OCI-LY1 (cell line): ENCODE data around the gene SLC25A45.
A peak's percentile ranks its signal among the peaks of the same experiment; 100 is the strongest.

Source experiments
- H2AFZ ChIP-seq: fragments of 200-600 bp; sonication (generic), shearing (Covaris generic); 2 replicates; pipeline ENCODE4 v1.6.0; 2014; ENCODE audit warnings: antibody characterized with exemption, mild to moderate bottlenecking, low read length
- H3F3A ChIP-seq: fragments of 200-600 bp; sonication (generic), shearing (Covaris generic); 2 replicates; pipeline ENCODE4 v1.6.0; 2014; ENCODE audit warnings: mild to moderate bottlenecking, antibody characterized with exemption, low read length, moderate library complexity; ENCODE audit not compliant: insufficient read depth
- H3K27ac ChIP-seq: fragments of 200-600 bp; sonication (generic); 2 replicates; pipeline ENCODE4 v1.5.1; 2014; ENCODE audit warnings: low read length, mixed run types, mild to moderate bottlenecking, low read depth; ENCODE audit not compliant: poor library complexity, severe bottlenecking
- H3K27me3 ChIP-seq: fragments of 200-600 bp; sonication (generic); 2 replicates; pipeline ENCODE4 v1.6.0; 2014; ENCODE audit warnings: antibody characterized with exemption, mild to moderate bottlenecking, low read length, moderate library complexity; ENCODE audit not compliant: insufficient read depth
- H3K36me3 ChIP-seq: fragments of 200-600 bp; sonication (generic); 2 replicates; pipeline ENCODE4 v1.6.1; 2014; ENCODE audit warnings: mild to moderate bottlenecking, antibody characterized with exemption, low read length, moderate library complexity, mixed read lengths; ENCODE audit not compliant: insufficient read depth
- H3K4me1 ChIP-seq: fragments of 200-600 bp; sonication (generic); 2 replicates; pipeline ENCODE4 v1.5.1; 2014; ENCODE audit warnings: mild to moderate bottlenecking, low read length, moderate library complexity; ENCODE audit not compliant: insufficient read depth, severe bottlenecking
- H3K4me2 ChIP-seq: fragments of 200-600 bp; sonication (generic), shearing (Covaris generic); 2 replicates; pipeline ENCODE4 v1.6.1; 2014; ENCODE audit warnings: low read length
- H3K4me3 ChIP-seq: fragments of 200-600 bp; sonication (generic); 2 replicates; pipeline ENCODE4 v1.5.1; 2014; ENCODE audit warnings: low read length, low read depth, mild to moderate bottlenecking, mixed read lengths; ENCODE audit not compliant: poor library complexity, severe bottlenecking
- H3K79me2 ChIP-seq: fragments of 200-600 bp; shearing (Covaris generic); 2 replicates; pipeline ENCODE4 v1.6.1; 2016; ENCODE audit warnings: mixed run types, low read length, mixed read lengths; ENCODE audit not compliant: insufficient read depth
- H3K9ac ChIP-seq: fragments of 200-600 bp; sonication (generic), shearing (Covaris generic); 2 replicates; pipeline ENCODE4 v1.6.1; 2014; ENCODE audit warnings: mild to moderate bottlenecking, low read length, mixed read lengths
- H3K9me2 ChIP-seq: fragments of 200-600 bp; sonication (generic), shearing (Covaris generic); 2 replicates; pipeline ENCODE4 v1.6.1; 2014; ENCODE audit warnings: low read depth, mild to moderate bottlenecking, low read length, mixed read lengths
- H3K9me3 ChIP-seq: fragments of 200-600 bp; shearing (Covaris generic); 2 replicates; pipeline ENCODE4 v1.6.1; 2014; ENCODE audit warnings: low read length, mixed read lengths
- H4K20me1 ChIP-seq: fragments of 200-600 bp; sonication (generic), shearing (Covaris generic); 2 replicates; pipeline ENCODE4 v1.6.0; 2016; ENCODE audit warnings: mild to moderate bottlenecking, low read length; ENCODE audit not compliant: insufficient read depth
- EZH2 ChIP-seq: fragments of 200-600 bp; sonication (generic), shearing (Covaris generic); IDR thresholded peaks from 2 replicates; pipeline ENCODE4 v1.8.0; 2017; ENCODE audit warnings: borderline replicate concordance, mixed run types, mild to moderate bottlenecking, antibody characterized with exemption, low read length, moderate library complexity, mixed read lengths
- TF ChIP-seq, protein P1 (sequence below): fragments of 200-600 bp; sonication (generic), shearing (Covaris generic); IDR thresholded peaks from 2 replicates; pipeline ENCODE4 v1.5.1; 2017; ENCODE audit warnings: mild to moderate bottlenecking, antibody characterized with exemption, low read length, moderate library complexity, mixed read lengths

Gene SLC25A45

DNA sequence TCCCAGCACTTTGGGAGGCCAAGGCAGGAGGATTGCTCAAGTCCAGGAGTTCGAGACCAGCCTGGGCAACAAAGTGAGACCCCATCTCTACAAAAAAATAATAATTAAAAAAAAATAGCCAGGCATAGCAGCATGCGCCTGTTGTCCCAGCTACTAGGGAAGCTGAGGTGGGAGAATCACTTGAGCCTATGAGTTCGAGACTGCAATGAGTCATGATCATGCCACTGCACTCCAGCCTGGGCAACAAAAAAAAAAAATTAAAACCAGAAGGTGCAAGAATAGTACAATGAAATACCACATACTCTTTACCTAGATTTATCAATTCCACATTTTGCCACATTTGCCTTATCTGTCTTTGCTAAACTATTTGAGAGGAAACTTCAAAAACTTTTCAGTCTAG, 40.6 kb downstream of the SLC25A45 start:
- Histone ChIP-seq H3K36me3 (peaks cover 76% of the 10 kb centered on the region), H4K20me1 (peaks cover 3% of the 10 kb centered on the region; the same call in 1 of the 2 replicates), H3K27me3 (no peaks in the 10 kb centered on the region), H3K9me3 (no peaks in the 10 kb centered on the region), H3K27ac (no peak overlapping the region), H3K9ac (no peak overlapping the region), H3K4me3 (no peak overlapping the region), H2AFZ (no peak overlapping the region), H3K4me1 (peaks cover 7% of the 10 kb centered on the region), H3K4me2 (no peak overlapping the region), H3K79me2 (peaks cover 16% of the 10 kb centered on the region), H3F3A (no peaks in the 10 kb centered on the region), H3K9me2 (no peaks in the 10 kb centered on the region)
- TF ChIP-seq, protein P1, sequence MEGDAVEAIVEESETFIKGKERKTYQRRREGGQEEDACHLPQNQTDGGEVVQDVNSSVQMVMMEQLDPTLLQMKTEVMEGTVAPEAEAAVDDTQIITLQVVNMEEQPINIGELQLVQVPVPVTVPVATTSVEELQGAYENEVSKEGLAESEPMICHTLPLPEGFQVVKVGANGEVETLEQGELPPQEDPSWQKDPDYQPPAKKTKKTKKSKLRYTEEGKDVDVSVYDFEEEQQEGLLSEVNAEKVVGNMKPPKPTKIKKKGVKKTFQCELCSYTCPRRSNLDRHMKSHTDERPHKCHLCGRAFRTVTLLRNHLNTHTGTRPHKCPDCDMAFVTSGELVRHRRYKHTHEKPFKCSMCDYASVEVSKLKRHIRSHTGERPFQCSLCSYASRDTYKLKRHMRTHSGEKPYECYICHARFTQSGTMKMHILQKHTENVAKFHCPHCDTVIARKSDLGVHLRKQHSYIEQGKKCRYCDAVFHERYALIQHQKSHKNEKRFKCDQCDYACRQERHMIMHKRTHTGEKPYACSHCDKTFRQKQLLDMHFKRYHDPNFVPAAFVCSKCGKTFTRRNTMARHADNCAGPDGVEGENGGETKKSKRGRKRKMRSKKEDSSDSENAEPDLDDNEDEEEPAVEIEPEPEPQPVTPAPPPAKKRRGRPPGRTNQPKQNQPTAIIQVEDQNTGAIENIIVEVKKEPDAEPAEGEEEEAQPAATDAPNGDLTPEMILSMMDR: no peak
- no peak for TF ChIP-seq EZH2

DNA sequence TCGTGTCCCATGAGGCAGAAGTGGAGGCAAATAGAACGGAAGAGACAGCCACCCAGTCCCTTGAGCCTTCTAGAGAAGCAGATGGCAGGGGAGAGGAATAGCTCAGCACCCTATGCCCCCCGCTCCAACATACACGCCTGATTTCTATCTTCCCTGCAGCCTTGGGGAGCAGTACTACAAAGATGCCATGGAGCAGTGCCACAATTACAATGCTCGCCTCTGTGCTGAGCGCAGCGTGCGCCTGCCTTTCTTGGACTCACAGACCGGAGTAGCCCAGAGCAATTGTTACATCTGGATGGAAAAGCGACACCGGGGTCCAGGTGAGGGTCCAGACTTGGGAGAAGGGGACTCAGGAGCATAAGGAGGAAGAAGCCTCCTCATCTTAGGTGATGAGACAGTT, 42.2 kb downstream of the SLC25A45 start:
- Histone ChIP-seq H3K36me3 (peaks cover 67% of the 10 kb centered on the region), H4K20me1 (peaks cover 3% of the 10 kb centered on the region; the same call in 1 of the 2 replicates), H3K27me3 (no peaks in the 10 kb centered on the region)

DNA sequence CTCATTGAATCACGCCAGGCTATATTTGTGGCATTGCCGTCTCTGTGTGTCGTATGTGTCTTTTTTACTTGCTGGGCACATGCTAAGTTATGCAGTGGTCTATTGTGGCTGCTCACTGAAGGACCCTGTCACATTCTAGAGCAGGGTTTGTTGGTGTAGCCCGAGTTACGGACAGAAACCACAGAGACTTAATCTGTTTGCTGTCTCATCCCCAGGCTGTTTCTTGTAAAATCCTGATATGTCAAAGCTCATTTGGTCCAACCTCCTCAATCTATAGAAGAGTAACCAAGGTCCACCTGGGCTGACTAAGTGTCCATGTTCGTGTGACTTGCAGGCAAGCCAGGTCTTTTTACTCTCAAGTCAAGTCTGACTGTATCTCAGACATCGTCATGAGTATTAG, 43.8 kb downstream of the SLC25A45 start:
- H3K27ac ChIP-seq: no peak overlapping the region

More for the DNA sequence above, 42.2 kb downstream of the SLC25A45 start:
- H3K27ac ChIP-seq: no peak overlapping the region
- H3K4me1 ChIP-seq: peaks cover 10% of the 10 kb centered on the region
- no peak overlapping the region for H3K4me2 ChIP-seq
- TF ChIP-seq EZH2: no peak
- TF ChIP-seq, protein P1: no peak
- no peak overlapping the region for H2AFZ ChIP-seq
- H3K9ac ChIP-seq: no peak overlapping the region
- no peaks in the 10 kb centered on the region for H3F3A ChIP-seq
- peaks cover 28% of the 10 kb centered on the region for H3K79me2 ChIP-seq
- H3K4me3 ChIP-seq: no peak overlapping the region
- no peaks in the 10 kb centered on the region for H3K9me3 ChIP-seq
- no peaks in the 10 kb centered on the region for H3K9me2 ChIP-seq

More for the DNA sequence above, 43.8 kb downstream of the SLC25A45 start:
- Histone ChIP-seq H3K4me1 (peaks cover 20% of the 10 kb centered on the region), H3K9me3 (no peaks in the 10 kb centered on the region), H3K9ac (peak overlapping the region; percentile 23; the same call in 1 of the 2 replicates), H3K4me2 (peak overlapping the region; percentile 32; the same call in 1 of the 2 replicates), H3K27me3 (no peaks in the 10 kb centered on the region), H3K36me3 (peaks cover 52% of the 10 kb centered on the region), H4K20me1 (peaks cover 3% of the 10 kb centered on the region; the same call in 1 of the 2 replicates), H3F3A (no peaks in the 10 kb centered on the region), H2AFZ (no peak overlapping the region), H3K9me2 (no peaks in the 10 kb centered on the region), H3K79me2 (peaks cover 41% of the 10 kb centered on the region), H3K4me3 (no peak overlapping the region)
- TF ChIP-seq EZH2: no peak
- TF ChIP-seq, protein P1: no peak
